ENCODE measurements around the gene TOMM34. TPM values are rescaled to one million over a fixed set of nuclear protein-coding genes. Genes with fewer than 3 reads are reported as not detected.

The TOMM34 gene
- total and polyA plus RNA-seq, 2 experiments from 2014 or later, result 32.0 to 50.0 TPM

- Histone ChIP-seq H3K9me3 (ENCODE audit: low read depth) (no peaks in the 10 kb centered on the region), H3K79me2 (no peaks in the 10 kb centered on the region), H2AFZ (no peak overlapping the region), H3K9me2 (replicated peaks; ENCODE audit: insufficient read depth) (no peaks in the 10 kb centered on the region), H3K36me3 (replicated peaks; ENCODE audit: insufficient read depth, low read depth) (no peaks in the 10 kb centered on the region), H3K27ac (no peak overlapping the region), H4K20me1 (ENCODE audit: insufficient read depth, poor library complexity, severe bottlenecking) (no peaks in the 10 kb centered on the region), H3K27me3 (no peaks in the 10 kb centered on the region), H3K4me1 (ENCODE audit: insufficient read depth) (no peaks in the 10 kb centered on the region), H3K4me3 (no peak overlapping the region), H3K4me2 (no peak overlapping the region)
- TF ChIP-seq EZH2 (IDR thresholded peaks at IDR 0.05; ENCODE audit: borderline replicate concordance), result no peak
- TF ChIP-seq CTCF (IDR thresholded peaks at IDR 0.05; ENCODE audit: poor library complexity), result no peak
- TF ChIP-seq EZH2phosphoT487 (IDR thresholded peaks at IDR 0.05; ENCODE audit: low read depth, severe bottlenecking, unreplicated experiment), result no peak
- WGBS (ENCODE audit: low lambda C conversion rate, missing lambda C conversion rate), result 95% methylated on average over 6 of the region's 6 CpGs
- no peak for DNase-seq (ENCODE audit: low spot score)
Measured at GRCh38 chr20:44997171-44997570, 37.0 kb upstream of the TOMM34 start.

- Histone ChIP-seq H3K4me3 (no peak overlapping the region), H3K4me1 (ENCODE audit: insufficient read depth) (no peaks in the 10 kb centered on the region), H3K9me2 (replicated peaks; ENCODE audit: insufficient read depth) (no peaks in the 10 kb centered on the region), H3K27ac (no peak overlapping the region), H3K4me2 (no peak overlapping the region), H3K27me3 (no peaks in the 10 kb centered on the region), H2AFZ (no peak overlapping the region), H3K79me2 (peaks cover 4% of the 10 kb centered on the region), H3K9me3 (ENCODE audit: low read depth) (no peaks in the 10 kb centered on the region), H3K36me3 (replicated peaks; ENCODE audit: insufficient read depth, low read depth) (no peaks in the 10 kb centered on the region), H4K20me1 (ENCODE audit: insufficient read depth, poor library complexity, severe bottlenecking) (no peaks in the 10 kb centered on the region)
- no peak for DNase-seq (ENCODE audit: low spot score)
- TF ChIP-seq CTCF (IDR thresholded peaks at IDR 0.05; ENCODE audit: poor library complexity), result no peak
- no peak for TF ChIP-seq EZH2phosphoT487 (IDR thresholded peaks at IDR 0.05; ENCODE audit: low read depth, severe bottlenecking, unreplicated experiment)
- TF ChIP-seq EZH2 (IDR thresholded peaks at IDR 0.05; ENCODE audit: borderline replicate concordance), result no peak
- WGBS (ENCODE audit: low lambda C conversion rate, missing lambda C conversion rate), result 94% methylated on average over 3 of the region's 3 CpGs
Measured at GRCh38 chr20:44993343-44993742, 33.1 kb upstream of the TOMM34 start.

- Histone ChIP-seq H3K27ac (no peak overlapping the region), H3K4me2 (no peak overlapping the region)
- TF ChIP-seq CTCF (IDR thresholded peaks at IDR 0.05; ENCODE audit: poor library complexity) (no peak), EZH2 (IDR thresholded peaks at IDR 0.05; ENCODE audit: borderline replicate concordance) (no peak)
Measured at GRCh38 chr20:44990957-44991356, 30.8 kb upstream of the TOMM34 start.

GRCh38 chr20:44990425-44990824 lies 30.2 kb upstream of the TOMM34 start:
- no peak overlapping the region for H2AFZ ChIP-seq
- no peak overlapping the region for H3K4me3 ChIP-seq
- no peak for TF ChIP-seq EZH2phosphoT487 (IDR thresholded peaks at IDR 0.05; ENCODE audit: low read depth, severe bottlenecking, unreplicated experiment)
- H3K4me1 ChIP-seq (ENCODE audit: insufficient read depth), result no peaks in the 10 kb centered on the region
- H3K27me3 ChIP-seq, result no peaks in the 10 kb centered on the region
- no peaks in the 10 kb centered on the region for H3K9me3 ChIP-seq (ENCODE audit: low read depth)
- no peak overlapping the region for H3K27ac ChIP-seq
- H4K20me1 ChIP-seq (ENCODE audit: insufficient read depth, poor library complexity, severe bottlenecking), result no peaks in the 10 kb centered on the region
- no peak overlapping the region for H3K4me2 ChIP-seq
- no peaks in the 10 kb centered on the region for H3K36me3 ChIP-seq (replicated peaks; ENCODE audit: insufficient read depth, low read depth)
- H3K9me2 ChIP-seq (replicated peaks; ENCODE audit: insufficient read depth), result no peaks in the 10 kb centered on the region
- no peak for DNase-seq (ENCODE audit: low spot score)
- H3K79me2 ChIP-seq, result peaks cover 4% of the 10 kb centered on the region
- 80% methylated on average over 3 of the region's 3 CpGs for whole genome bisulfite sequencing (ENCODE audit: low lambda C conversion rate, missing lambda C conversion rate)

More at GRCh38 chr20:44990957-44991356, 30.8 kb upstream of the TOMM34 start:
- no peaks in the 10 kb centered on the region for H4K20me1 ChIP-seq (ENCODE audit: insufficient read depth, poor library complexity, severe bottlenecking)
- no peaks in the 10 kb centered on the region for H3K27me3 ChIP-seq
- peaks cover 4% of the 10 kb centered on the region for H3K79me2 ChIP-seq
- no peaks in the 10 kb centered on the region for H3K4me1 ChIP-seq (ENCODE audit: insufficient read depth)
- no peak overlapping the region for H3K4me3 ChIP-seq
- H3K36me3 ChIP-seq (replicated peaks; ENCODE audit: insufficient read depth, low read depth), result no peaks in the 10 kb centered on the region
- no peaks in the 10 kb centered on the region for H3K9me2 ChIP-seq (replicated peaks; ENCODE audit: insufficient read depth)
- DNase-seq (ENCODE audit: low spot score), result no peak
- H3K9me3 ChIP-seq (ENCODE audit: low read depth), result no peaks in the 10 kb centered on the region
- no peak overlapping the region for H2AFZ ChIP-seq
